ENCODE measurements around the gene PLIN1.
A peak's percentile ranks its signal among the peaks of the same experiment; 100 is the strongest.

Gene PLIN1

DNA sequence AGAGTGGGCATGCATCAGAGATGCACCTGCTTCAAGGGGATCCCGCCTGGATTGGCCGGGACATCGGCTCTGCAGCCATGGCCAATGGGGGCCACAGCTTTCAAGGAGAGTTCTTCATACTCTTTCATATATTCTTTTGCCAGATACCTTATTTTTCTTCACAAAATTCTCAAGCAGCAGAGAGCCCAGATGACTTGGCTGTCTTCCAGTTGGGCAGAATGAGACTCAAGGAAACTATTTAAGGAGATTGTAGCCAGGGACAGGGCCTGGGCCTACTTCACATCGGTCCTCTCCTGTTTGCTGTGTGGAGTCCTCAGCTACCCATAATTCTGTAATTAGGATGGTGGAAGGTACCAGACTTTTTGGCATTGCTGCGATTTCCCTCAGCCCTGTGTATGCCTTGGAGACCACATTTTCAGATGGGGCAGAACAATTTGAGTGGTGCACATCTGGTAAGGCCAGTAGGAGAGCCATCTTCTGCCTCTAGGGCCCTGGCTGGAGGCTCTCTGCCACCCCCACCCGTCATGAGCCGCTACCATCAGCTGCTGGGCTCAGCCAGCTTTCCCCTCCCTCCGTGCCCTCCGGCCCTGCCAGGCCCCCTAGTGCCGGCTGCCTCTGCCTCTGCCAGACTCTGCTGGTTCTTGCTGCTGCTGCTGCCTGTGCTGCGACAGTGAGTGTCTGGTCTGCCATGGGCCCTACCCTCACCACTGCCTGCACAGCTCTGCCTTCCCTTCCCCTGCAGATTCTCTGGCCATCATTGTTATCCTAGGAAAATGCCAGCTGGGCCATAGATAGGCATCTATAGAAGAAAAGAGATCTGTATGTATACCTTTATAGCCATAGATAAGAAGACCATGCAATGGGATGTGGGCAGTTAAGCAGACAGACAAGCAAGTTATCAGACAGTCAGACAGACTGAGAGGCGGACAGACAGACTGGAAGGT lies 6.7 kb downstream of the PLIN1 start:
- DNase-seq (ENCODE audit: low spot score), result no peak

DNA sequence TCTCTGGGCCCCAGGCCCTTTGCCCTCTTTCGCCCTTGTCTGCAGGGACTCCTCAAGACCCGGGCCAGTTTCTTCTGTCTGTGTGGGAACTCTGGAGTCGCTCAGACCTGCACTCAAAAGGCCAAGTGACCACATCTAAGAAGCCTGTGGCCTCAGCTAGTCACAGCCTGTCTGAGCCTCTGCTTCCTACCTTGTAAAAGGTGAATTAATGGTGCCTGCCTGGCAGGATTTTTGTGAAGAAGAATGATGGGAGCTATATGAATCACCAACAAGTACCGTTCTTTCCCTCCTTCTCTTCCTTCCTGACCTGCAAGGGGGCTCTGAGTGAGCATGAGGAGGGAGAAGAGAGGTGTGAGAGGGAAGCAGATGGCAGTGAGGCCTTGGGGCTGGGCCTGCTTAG lies 7.5 kb downstream of the PLIN1 start:
- no peak for DNase-seq (ENCODE audit: low spot score)

DNA sequence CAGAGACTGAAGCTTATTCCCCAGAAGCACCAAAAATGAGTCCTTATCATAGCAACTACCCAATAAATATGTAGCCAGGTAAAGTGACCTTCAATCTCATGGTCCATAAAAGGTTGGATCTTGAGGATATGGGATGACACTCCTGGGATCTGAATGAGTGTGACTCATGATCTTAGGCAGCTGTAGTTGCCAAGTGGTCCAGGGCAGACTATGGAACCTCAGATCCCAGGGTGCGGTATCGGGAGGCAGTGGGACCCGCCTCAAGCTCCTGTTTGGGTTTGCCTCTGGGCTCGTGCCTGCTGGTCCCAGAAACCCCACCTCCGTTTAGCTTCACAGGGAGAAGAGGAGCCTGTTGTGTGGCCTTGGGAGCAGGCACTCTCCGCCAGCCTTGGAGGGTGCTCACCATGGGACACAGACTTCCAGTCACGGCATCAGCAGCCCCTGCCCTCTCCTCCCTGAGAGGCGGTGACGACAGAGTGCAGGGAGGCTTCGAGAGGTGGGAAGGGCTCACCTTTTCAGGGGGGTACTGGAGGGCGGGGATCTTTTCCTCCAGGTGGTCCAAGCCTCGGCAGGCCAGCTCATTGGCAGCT lies 8.1 kb downstream of the PLIN1 start:
- DNase-seq (ENCODE audit: low spot score), result no peak

DNA sequence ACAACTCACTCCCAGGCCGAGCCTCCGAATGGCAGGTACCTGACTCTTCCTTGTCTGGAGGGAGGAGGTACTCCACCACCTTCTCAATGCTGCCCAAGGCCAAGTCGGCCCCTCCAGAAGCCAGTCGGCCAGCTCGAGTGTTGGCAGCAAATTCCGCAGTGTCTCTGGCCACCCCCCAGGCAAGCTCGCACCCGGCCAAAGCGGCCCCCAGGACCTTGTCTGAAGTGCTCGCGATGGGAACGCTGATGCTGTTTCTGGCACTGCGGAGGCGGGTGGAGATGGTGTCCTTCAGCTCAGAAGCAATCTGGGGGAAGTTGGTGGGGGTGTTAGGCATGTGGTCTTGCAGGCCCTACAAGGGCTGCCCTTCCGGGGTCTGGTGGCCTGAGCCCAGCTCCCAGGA lies 9.2 kb downstream of the PLIN1 start:
- DNase-seq (ENCODE audit: low spot score), result no peak

DNA sequence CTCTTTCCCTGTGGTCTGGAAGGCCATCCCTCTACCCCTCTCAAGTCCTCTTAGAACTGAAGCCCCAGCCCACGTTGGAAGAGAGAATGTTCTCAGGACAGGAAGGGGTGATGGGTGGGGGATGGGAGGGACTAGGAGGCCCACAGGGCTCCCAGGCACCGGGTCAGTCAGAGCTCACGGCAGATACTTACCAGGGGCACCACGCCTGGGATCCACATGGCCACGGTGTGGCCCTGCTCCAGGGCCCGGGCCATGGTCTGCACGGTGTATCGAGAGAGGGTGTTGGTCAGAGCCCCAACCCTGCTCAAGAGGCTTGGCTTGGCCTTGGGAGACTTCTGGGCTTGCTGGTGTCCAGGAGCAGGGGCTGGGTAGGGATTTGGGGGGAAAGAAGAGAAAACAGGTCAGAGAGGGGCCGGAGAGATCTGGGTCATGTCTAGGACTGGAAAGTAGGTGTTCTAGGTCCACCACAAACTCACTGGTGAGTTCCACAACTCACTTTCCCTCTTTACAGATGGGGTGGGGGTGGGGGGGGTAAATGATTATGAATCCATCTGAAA lies 9.8 kb downstream of the PLIN1 start:
- DNase-seq (ENCODE audit: low spot score), result no peak

DNA sequence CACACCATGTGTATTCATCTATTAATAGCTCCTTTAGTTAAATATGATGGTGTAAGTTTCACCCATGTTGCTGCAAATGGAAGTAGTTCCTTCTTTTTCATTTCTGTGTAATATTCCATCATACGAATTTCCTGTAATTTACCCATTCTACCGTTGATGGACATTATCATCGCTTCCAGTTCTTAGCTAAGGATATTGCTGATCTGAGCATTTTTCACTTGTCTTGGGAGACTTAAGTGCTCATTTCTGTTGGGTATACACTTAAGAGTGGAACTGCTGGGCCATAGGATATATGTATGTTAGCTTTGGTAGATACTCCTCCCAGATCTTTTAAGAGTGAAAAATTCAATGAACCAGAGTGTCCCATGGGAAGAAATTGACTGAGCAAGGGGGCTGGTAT lies 11.0 kb downstream of the PLIN1 start:
- no peak for DNase-seq (ENCODE audit: low spot score)

DNA sequence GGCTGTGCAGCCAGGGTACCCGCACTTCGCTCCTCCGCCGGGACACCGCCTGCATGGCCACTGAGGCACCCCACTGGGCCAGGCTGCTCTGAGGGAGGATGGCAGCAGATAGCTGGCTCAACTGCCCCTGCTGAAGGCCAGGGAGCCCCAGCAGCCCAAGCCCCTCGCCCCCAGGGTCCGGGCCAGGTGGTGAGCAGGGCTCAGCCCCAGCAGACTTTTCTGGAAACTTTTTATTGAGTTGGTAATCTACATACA lies 11.5 kb downstream of the PLIN1 start:
- no peak for DNase-seq (ENCODE audit: low spot score)

DNA sequence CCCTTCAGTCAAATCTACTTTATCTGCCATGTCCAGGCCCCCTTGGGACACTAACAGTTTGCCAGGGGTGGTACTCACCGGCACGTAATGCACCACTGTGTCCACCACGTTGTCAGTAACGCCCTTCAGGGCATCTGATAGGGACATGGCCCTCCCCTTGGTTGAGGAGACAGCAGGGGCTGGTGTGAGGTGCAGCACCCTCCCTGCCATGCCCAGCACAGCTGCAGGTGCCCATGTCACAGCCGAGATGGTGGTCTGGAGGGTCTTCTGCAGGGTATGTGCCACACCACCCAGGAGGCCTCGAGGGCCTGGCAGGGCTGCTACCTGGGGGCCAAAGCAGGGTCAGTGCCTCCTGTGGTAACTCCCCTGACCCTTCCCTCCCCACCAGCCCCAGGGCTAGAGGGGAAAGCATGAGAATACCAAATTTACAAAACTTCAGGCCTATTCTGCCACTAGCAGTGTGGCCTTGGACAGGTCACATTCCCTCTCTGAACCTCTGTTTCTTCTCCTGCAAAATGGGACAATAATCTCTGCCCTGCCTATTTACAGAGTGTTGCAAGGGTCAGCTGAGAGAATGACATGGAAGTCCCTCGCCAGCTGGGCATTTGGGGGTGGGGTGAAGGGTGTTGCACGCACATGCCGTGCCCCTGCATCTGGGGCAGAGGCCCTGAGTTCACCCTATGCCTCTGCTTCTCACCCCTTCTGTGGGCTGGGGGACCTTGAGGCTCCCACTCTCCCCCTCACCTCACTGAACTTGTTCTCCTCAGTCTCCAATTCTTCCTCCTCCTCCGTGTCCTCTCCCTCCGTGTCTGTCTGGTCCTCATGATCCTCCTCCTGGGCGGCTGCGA lies 12.1 kb downstream of the PLIN1 start:
- no peak for DNase-seq (ENCODE audit: low spot score)

DNA sequence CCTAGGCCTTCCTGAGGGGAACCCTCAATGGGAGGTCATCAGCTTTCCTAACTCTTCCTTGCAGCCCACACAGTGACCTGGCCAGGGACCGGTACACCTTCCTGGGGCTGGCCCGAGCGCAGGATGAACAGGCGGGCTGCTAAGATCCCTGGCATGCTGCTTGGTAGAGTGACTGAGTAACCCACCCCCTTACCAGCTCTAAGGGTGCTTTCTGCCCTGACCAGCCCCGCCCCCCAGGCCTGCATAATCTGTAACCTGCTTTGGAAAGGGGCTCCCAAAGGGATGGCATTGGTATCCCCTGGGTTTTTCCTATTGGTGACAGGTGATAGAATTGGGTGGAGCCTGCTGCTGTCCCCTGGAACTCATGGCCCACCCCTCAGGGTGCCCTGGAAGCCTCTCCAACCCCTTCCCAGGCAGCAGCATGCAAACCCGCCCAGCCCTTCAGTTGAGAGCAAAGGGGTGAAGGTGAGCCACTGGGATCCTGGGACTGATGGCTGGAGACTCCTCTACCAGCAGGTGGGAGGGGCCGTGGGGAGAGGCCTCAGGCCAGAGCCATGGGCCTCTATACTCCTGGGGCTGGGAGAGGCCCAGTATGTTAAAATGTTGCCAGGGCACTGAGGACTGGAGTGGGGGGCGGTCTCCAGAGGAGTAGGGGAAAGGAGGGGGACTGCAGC lies 12.8 kb downstream of the PLIN1 start:
- DNase-seq (ENCODE audit: low spot score), result no peak

DNA sequence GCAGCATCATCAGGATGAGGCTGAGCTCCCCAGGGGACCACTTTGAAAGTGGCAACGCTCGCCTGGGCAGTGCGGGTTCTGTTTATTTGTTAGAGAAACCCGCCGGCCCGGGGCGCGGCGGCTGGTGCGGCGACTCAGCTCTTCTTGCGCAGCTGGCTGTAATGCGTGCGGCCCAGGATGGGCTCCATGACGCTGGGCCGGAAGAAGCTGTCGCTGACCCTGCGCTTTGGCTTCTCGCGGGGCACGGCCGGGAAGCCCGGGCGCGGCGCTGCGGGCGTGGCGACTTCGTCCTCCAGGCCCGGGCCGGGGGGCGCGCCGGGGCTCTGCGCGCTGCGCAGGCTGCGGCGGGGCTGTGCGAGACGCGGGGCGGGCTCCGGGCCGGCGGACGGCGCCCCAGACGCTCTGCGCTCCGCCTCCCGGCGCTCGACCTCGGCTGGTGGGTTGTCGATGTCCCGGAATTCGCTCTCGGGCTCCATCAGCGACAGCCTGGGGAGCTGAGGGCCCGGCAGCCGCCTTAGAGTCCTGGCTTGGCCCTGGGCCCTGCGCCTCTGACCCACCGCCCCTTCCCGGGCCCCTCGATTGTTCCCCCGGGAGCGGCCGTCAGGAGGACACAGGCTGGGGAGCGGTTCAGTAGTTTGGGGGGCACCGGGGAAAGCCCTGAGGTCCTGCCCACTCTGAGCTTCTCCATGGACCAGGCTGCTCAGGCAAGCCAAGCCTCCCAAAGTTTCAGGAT lies 13.6 kb downstream of the PLIN1 start:
- DNase-seq (ENCODE audit: low spot score), result peak; percentile 79

DNA sequence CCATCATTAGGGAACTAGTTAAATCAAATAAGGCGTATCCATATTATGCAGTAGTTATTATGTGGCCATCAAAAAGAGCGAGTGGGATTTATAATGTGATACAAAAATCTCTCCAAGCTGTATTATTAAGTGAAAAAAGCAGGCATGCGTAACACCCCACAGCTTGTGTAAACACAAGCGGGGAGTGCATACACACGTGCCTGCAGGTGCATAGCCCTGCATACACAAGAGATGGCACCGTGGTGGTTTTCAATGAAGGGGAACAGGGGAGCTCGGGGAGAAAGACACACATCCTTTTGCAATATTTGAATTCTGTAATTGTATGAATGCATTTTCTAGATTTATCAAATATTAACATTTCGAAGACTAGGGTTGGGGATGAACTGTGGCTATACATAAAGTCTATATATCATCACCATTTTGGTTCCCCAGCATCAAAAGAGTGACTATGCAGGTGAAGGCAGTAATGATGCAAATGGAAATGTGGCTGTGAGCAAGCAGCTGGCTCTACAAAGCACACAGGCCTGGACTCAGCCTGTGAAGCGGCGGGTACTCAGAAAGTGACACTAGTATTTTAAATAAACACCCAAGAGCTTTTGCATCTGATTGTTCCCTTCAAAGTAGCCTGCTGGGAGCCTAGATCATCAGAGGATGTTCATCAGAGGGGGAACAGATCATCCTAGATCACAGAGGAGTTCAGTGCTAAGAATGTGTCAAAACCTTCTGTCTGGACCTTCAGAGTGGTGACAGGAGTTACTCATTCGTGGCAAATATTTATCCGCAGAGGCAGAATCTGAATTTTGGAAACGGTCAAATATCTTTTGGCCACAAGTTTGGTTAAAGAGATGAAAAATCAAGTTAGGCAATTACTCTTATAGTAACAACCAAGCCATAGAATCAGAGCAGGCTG lies 14.5 kb downstream of the PLIN1 start:
- DNase-seq (ENCODE audit: low spot score), result no peak

DNA sequence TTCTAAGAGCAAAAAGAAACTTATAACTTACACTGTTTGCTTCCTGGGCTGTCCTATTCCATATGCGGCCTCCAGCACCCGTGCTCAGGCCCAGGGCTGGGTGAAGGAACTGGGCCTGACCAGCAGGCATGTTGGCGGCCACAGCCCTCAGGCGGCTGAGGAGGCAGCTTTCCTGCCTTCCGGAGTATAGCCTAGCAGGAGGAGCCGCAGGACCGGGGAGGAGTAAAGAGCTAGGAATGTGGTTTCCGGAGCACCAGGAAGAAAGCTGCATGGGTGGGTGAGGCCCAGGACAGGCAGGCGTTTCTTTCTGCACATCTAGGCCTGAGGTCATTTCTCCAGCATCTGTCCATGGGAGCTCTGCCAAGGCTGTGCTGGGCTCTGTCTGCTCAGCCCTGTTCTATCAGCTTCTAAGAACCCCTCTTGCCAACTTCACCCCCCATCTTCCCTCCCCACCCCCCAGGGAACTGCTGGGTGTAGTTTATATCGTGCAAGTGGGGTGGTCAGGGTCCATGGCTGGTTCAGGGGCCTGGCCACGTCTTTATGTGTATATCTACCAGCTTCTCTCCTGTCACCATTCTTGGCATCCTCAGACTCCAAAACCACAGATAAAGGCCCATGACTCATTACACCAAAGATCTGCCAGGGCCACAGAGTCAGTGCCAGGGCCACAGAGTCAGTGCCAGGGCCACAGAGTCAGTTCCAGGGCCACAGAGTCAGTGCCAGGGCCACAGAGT lies 16.1 kb downstream of the PLIN1 start:
- DNase-seq (ENCODE audit: low spot score), result no peak

DNA sequence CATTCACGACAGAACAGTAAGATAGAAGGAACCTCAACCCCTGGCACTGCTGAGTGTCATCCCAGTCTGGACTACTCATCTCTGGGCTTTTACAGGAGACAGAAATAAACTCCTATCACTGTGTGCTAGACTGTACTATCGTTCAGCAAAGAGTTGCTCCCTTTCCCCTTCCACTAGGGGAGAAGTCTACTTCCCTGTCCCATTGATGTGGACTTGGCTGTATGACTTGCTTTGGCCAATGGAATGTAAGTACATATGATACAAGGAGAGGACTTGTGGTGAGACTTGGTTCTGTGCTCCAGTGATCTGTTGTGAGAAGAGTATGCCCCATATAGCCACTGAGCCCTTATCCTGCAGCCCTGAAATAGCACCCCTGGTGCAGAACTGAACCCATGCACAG lies 18.6 kb downstream of the PLIN1 start:
- DNase-seq (ENCODE audit: low spot score), result no peak

DNA sequence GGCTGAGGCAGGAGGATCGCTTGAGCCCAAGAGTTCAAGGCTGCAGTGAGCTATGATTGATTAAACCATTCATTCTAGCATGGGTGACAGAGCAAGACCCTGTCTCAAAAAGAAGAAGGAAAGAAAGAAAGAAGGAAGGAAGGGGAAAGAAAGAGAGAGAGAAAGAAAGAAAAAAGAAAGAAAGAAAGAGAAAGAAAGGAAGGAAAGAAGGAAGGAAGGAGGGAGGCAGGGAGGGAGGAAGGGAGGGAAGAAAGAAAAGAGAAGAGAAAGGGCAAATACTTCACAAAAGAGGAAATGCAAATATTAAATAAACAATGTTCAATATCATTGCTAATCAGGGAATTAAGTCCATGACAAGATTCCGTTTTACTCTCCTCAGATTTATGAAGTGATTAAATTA lies 19.9 kb downstream of the PLIN1 start:
- DNase-seq (ENCODE audit: low spot score), result no peak

DNA sequence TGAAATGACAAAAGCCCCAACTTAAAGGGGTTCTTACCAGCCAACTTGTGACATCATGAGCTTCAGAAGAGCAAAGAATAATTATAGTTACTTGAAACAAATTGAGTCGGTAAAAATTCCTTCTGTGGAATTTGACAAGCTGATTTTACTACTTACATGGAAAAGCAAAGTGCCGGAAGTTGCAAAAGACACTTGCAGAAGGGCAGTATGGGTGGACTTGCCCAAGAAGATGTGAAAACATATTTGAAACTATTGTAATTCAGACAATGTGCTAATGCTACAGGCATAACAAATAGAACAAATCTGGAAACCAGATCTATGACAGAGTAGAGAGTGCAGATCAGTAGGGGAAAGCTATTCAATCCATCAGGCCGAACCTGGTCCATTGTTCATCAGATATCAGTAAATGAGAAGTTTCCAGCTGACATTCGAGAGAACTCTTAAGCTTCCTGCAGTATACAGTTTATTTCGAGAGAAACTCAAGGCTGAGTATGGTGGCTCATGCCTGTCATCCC lies 21.4 kb downstream of the PLIN1 start:
- DNase-seq (ENCODE audit: low spot score), result no peak

DNA sequence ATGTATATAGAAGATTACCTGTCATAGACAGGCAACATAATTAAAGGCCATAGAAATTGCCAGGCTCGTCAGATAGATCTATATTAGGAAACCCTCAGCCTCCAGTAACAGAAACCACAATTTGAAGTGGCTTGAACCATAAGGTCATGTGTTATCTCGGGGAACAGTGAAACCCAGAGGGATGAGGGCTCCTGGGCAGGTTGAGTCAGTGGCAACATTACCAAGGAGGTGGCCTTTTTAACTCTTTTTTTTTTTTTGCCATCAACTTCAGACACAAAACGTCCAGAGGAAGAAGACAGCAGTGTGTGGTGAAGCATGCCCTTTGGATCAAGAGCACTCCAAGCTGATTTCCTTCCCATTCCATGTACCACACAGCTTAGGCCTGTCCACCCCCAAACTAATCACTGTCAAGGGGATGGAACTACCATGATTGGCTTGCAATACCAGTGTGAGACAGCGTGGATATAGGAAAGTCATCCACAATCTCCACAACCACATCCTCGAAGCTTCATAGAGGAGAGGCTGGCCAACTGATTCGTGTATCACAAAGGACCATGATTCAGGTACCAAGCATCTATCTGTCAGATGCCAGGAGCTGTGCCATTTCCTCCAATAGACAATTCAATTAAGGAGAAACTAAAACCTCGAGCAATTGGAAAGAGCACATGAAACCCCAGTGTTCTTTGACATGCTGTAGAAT lies 22.9 kb downstream of the PLIN1 start:
- DNase-seq (ENCODE audit: low spot score), result no peak

DNA sequence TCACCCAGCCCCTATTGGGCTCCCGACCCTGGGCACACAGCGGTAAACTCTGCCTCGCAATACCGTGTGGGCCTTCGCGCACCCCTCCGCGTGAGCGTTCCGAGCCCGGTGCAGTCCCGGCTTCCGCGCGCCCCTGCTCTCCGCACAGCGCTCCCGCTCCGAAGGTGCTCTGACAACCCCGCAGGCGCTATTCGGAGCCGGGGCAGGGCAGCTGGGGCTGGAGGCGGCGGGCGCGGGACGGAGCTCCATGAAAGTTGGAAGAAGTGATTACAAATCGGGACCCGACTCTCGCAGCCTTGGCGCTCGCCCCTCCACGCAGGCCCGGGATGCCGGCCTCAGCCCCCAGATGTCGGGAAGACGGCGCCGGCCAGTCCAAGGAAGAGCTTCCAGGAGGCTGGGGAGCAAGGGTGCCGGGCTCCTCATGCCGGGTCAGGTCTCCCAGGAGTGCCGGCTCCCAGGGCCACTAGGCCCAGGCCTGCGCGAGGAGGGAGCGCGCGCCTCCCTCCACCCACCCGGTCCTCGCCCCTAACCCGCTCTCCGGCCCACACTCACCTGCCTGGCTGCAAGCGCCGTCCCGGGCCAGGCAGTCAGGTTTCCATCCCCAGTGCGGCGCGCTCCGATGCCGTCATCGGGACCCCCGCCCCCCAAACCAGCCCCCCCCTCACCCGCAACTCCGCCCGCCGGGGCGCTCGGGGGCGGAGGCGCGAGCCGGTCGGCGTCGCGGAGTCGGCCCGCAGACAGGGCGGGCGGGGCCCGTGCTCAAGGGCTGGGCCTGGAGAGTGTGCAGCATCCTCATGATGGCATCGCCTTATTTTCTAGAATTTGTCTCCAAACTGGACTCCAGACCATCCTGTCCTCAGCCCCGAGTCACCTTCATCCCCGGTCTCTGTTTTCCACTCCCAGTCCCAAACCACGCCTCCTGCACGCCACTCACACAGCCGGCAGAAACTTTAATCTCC lies 24.0 kb downstream of the PLIN1 start, which contains the start of gene KIF7:
Gene KIF7 (minus strand): TSS at position 621 of the 959 bp plus-strand sequence. CDS start 2,537 bp downstream, outside the sequence.
- DNase-seq (ENCODE audit: low spot score), result peak; percentile 90

Measured in ecto neural progenitor cell (in vitro differentiated cells).